GM12874 (cell line): Measurements from ENCODE around the gene MSI1.

Source experiments
- TF ChIP-seq, protein P1 (sequence below): IDR thresholded peaks from 2 replicates; pipeline ENCODE4 v1.5.1; 2011; ENCODE audit warnings: low read depth, mild to moderate bottlenecking, control low read depth, low read length, moderate library complexity; ENCODE audit not compliant: insufficient read depth

The MSI1 gene

DNA sequence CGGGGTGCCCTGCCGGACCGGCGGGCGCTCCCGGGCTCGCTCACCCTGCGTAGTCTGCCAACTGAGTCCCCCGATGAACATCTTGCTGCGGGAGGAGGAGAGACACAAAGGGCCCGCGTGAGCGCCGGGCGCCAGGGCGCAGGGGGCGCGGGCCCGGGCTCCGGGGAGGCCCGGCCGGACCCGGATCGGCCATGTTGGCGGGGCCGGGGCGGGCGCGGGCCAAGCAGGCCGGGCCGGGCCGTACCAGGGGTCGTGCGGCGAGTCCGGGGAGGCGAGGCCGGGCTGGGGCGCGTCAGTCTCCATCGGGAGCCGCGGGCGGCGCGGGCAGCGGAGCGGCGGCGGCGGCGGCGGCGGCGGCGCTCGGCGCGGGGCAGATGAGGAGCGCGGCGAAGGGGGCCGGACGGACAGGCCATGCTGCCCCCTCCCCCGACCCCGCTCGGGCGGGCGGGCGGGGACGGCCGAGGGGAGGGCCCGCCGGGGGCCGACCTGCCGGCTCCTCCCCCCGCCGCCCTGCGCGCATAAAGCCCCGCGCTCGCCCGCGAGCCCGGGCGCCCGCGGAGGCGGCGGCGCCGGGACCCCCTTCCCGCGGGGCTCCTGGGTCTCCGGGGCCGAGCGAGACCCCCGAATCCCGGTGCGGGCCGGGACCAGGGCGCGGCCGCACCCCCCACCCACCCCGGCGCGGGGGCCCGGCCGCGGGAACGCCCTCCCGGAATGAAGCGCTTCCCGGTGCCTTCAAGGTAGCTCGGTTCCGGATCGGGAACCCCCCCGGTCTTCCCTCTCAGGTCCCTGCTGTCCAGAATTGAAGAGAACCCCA lies at the start of gene MSI1:
MSI1 (minus strand) TSS at position 376 of the 814 bp plus-strand sequence; CDS start at position 303, 73 bp downstream.
- TF ChIP-seq, protein P1, sequence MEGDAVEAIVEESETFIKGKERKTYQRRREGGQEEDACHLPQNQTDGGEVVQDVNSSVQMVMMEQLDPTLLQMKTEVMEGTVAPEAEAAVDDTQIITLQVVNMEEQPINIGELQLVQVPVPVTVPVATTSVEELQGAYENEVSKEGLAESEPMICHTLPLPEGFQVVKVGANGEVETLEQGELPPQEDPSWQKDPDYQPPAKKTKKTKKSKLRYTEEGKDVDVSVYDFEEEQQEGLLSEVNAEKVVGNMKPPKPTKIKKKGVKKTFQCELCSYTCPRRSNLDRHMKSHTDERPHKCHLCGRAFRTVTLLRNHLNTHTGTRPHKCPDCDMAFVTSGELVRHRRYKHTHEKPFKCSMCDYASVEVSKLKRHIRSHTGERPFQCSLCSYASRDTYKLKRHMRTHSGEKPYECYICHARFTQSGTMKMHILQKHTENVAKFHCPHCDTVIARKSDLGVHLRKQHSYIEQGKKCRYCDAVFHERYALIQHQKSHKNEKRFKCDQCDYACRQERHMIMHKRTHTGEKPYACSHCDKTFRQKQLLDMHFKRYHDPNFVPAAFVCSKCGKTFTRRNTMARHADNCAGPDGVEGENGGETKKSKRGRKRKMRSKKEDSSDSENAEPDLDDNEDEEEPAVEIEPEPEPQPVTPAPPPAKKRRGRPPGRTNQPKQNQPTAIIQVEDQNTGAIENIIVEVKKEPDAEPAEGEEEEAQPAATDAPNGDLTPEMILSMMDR: no peak

DNA sequence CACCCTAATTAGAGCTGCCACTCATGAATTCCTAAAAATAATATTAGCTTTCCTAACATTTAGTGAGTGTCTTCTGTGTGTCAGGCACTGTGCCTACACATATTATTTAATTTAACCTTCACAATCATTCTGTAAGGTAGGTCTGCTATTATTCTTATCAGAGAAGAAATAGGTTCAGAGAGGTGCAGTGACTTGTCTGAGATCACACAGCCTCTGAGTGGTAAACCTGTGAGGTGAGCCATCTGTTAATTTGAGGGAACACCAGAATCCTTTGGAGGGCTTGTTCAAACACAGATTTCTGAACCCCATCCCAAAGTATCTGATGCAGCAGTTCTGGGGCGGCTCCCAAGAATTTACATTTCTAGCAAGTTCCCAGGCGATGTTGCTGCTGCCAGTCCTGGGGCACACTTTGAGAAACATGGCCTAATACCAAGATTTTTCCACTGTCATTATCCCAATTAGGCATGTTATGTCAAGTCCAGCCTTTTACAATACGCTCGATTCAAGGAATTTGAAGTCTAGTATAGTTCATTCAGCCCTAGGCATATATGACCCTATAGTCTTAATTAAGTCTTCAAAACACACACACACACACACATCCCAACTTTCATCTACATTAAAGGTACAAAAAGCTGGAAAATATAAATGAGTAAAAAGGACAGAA lies 49.1 kb upstream of the MSI1 start:
- TF ChIP-seq, protein P1: no peak

DNA sequence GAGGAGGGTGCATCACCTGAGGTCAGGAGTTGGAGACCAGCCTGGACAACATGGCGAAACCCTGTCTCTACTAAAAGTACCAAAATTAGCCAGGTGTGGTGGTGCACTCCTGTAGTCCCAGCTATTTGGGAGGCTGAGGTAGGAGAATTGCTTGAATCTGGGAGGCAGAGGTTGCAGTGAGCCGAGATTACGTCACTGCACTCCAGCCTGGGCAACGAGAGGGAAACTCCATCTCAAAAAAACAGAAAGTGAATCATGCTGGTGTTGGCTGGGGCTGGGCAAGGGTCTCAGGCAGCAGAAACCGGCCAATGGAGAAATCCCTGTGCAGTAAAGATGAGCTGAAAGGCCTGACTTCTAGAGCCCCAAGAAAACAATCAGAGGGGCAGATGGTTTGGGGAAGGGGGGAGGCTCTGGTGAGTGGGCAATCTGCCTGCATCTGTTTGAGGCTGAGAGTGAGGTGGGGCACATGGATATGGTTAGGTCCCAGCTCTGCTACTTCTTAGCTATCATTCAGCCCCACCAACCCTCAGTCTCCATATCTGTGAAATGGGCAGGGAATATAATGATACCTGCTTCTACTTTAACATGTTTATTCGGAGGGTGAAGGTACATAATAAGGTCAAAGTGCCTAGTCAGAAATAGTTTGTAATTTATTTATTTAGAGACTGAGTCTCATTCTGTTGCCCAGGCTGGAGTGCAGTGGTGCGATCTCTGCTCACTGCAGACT lies 47.7 kb upstream of the MSI1 start:
- TF ChIP-seq, protein P1: no peak

DNA sequence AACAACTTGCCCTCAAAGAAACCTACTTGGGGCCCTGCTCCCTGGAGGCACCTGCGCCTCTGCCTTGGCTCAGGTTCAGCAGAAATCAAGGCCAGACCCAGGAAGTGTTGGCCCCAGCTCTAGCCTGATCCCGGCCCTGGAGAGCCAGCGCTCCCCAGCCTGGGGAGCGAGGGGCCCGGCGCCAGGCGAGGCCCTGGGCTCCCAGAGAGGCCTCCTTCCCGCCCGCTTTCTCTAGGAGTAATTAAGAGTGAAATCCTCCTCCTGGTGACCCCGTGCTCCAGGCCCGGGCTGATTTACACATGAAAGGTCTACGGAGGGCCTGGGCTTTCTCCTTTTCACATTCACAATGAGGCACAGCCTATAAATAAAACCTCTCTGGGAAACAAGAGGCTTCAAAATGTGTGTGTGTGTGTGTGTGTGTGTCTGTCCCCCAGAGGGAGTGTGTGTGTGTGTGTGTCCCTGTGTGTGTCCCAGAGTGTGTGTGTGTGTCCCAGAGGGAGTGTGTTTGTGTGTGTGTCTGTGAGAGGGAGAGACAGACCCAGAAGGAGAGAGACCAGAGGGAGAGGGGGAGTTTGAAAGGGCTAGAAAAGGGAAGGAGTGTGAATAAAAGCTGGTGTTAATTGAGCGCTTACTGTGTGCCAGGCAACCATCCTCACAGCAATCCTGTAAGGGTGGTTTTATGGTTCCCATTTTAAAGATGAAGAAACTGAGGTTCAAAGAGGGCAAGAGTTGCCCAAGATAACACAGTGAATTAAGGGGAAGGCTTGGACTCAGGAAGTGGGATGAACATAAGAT lies 45.1 kb upstream of the MSI1 start:
- TF ChIP-seq, protein P1: no peak

DNA sequence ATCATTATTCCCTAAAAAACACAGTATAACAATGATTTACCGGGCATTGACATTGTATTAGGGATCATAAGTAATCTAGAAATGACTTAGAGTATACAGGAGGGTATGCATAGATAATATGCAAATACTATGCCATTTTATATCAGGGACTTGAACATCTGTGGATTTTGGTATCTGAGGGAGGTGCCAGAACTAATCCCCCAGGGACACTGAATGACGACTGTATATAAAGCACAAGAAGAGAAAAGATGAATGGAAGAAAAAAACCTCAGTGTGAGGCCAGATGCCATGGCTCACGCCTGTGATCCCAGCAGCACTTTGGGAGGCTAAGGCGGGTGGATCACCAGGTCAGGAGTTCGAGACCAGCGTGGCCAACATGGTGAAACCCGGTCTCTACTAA lies 43.5 kb upstream of the MSI1 start:
- TF ChIP-seq, protein P1: no peak

DNA sequence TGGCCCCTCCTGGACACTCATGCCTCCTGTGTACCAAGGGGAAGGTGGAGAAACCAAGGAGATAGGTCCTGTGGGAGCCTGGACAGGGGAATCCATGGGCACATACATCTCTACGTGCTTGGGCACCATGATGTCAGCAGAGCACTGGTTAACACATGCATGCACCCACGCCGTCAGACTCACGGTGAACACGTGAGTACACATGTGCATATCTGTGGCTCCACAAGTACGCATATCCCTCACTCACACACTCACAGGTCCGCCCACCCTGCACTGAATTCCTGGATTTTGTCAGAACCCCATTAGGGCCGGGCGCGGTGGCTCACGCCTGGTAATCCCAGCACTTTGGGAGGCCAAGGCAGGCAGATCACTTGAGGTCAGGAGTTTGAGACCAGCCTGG lies 39.8 kb upstream of the MSI1 start:
- TF ChIP-seq, protein P1: no peak

DNA sequence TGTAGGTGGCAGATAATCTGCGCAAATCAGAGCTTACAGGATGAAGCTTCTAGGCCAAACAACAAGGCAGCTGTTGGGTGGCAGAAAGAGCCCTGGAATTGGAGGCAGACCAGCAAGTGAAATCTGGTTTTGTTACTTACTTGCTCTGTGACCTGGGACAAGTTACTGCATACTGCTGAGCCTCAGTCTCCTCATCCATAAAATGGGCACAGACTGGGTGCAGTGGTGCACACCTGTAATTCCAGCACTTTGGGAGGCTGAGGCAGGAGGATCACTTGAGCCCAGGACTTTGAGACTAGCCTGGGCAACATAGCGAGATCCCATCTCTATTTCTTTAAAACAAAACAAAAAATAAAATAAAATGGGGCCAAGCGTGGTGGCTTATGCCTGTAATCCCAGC lies 37.6 kb upstream of the MSI1 start:
- TF ChIP-seq, protein P1: no peak
